NCI-H2196 treated with DMSO at 0.1 percent for 48 hours (cell line): ENCODE data around the gene COMMD7.
A peak's percentile ranks its signal among the peaks of the same experiment; 100 is the strongest.
"Not testable (repeated sequence)": the region's sequence is repeated elsewhere in the genome, so short reads cannot be mapped to it uniquely, and the experiment has no call there.

Experiments used
- DNase-seq: peaks from one replicate; lab custom pipeline; 2025; ENCODE audit not compliant: unreplicated experiment; lab: John Stamatoyannopoulos, UW

The COMMD7 gene

GRCh38 chr20:32729334-32729733, 13.9 kb downstream of the COMMD7 start:
- DNase-seq: not testable (repeated sequence)

GRCh38 chr20:32728435-32728834, 14.8 kb downstream of the COMMD7 start:
- DNase-seq: not testable (repeated sequence)

- DNase-seq: no peak
These were observed 15.6 kb downstream of the COMMD7 start for GRCh38 chr20:32727683-32728082.

GRCh38 chr20:32718749-32719348, 24.4 kb downstream of the COMMD7 start:
- no peak for DNase-seq

GRCh38 chr20:32711346-32711745, 31.9 kb downstream of the COMMD7 start:
- DNase-seq: no peak

GRCh38 chr20:32709632-32710121, 33.6 kb downstream of the COMMD7 start:
- DNase-seq: no peak

GRCh38 chr20:32709029-32709631, 34.1 kb downstream of the COMMD7 start:
- not testable (repeated sequence) for DNase-seq

- DNase-seq: no peak
These were observed 35.3 kb downstream of the COMMD7 start for GRCh38 chr20:32707691-32708581.

- no peak for DNase-seq
These were observed 36.8 kb downstream of the COMMD7 start for GRCh38 chr20:32706486-32706885.

- DNase-seq: no peak
These were observed 40.4 kb downstream of the COMMD7 start for GRCh38 chr20:32702706-32703425.

GRCh38 chr20:32697608-32698007, 45.7 kb downstream of the COMMD7 start:
- DNase-seq: no peak

- no peak for DNase-seq
These were observed 48.2 kb downstream of the COMMD7 start for GRCh38 chr20:32695089-32695488.

- DNase-seq: not testable (repeated sequence)
These were observed 54.3 kb downstream of the COMMD7 start for GRCh38 chr20:32688966-32689365.

GRCh38 chr20:32687180-32687532, 56.1 kb downstream of the COMMD7 start:
- DNase-seq: no peak

GRCh38 chr20:32686530-32687179, 56.6 kb downstream of the COMMD7 start:
- DNase-seq: no peak

- no peak for DNase-seq
These were observed 57.4 kb downstream of the COMMD7 start for GRCh38 chr20:32685541-32686529.

- no peak for DNase-seq
These were observed 60.7 kb downstream of the COMMD7 start for GRCh38 chr20:32682508-32682987.

GRCh38 chr20:32681175-32682084, 61.8 kb downstream of the COMMD7 start:
- DNase-seq: peak; percentile 59
